ENCODE results near the gene FAM24A. TPM values are rescaled to one million over a fixed set of nuclear protein-coding genes. Genes with fewer than 3 reads are reported as not detected.

Gene FAM24A
- total and polyA plus RNA-seq, 9 donors: not detected

DNA sequence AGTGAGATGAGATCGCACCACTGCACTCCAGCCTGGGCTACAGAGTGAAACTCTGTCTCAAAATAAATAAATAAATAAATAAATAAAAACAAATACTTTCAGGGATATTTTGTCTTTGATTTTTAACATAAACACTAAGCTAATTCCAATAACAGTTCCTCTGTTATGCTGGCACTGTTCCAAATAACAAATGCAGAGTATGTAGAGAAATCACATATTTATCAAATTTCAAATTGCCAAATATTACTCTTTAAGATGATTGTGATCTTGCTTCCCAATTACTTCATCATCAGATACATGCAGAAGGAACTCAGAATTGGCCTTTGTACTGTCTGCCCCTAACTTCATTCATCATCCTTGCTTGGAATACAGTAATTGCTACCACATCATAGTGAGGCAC is 19.7 kb downstream of the FAM24A start:
- Histone ChIP-seq H3K4me3 (no peak overlapping the region), H3K36me3 (no peaks in the 10 kb centered on the region), H3K27me3 (no peaks in the 10 kb centered on the region), H3K4me1 (ENCODE audit: insufficient read depth) (no peaks in the 10 kb centered on the region), H3K27ac (no peak overlapping the region), H3K9me3 (no peaks in the 10 kb centered on the region)
- TF ChIP-seq EP300 (IDR thresholded peaks at IDR 0.05) (no peak), POLR2A (IDR thresholded peaks at IDR 0.05) (no peak)
- TF ChIP-seq, protein P1, sequence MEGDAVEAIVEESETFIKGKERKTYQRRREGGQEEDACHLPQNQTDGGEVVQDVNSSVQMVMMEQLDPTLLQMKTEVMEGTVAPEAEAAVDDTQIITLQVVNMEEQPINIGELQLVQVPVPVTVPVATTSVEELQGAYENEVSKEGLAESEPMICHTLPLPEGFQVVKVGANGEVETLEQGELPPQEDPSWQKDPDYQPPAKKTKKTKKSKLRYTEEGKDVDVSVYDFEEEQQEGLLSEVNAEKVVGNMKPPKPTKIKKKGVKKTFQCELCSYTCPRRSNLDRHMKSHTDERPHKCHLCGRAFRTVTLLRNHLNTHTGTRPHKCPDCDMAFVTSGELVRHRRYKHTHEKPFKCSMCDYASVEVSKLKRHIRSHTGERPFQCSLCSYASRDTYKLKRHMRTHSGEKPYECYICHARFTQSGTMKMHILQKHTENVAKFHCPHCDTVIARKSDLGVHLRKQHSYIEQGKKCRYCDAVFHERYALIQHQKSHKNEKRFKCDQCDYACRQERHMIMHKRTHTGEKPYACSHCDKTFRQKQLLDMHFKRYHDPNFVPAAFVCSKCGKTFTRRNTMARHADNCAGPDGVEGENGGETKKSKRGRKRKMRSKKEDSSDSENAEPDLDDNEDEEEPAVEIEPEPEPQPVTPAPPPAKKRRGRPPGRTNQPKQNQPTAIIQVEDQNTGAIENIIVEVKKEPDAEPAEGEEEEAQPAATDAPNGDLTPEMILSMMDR (IDR thresholded peaks at IDR 0.05): no peak
- 97 to 100% (median 97%) methylated on average over 1 of the region's 1 CpG for WGBS, 3 donors
- intact Hi-C loops (cut with DNase I): no loop called here
- DNase-seq: no peak

DNA sequence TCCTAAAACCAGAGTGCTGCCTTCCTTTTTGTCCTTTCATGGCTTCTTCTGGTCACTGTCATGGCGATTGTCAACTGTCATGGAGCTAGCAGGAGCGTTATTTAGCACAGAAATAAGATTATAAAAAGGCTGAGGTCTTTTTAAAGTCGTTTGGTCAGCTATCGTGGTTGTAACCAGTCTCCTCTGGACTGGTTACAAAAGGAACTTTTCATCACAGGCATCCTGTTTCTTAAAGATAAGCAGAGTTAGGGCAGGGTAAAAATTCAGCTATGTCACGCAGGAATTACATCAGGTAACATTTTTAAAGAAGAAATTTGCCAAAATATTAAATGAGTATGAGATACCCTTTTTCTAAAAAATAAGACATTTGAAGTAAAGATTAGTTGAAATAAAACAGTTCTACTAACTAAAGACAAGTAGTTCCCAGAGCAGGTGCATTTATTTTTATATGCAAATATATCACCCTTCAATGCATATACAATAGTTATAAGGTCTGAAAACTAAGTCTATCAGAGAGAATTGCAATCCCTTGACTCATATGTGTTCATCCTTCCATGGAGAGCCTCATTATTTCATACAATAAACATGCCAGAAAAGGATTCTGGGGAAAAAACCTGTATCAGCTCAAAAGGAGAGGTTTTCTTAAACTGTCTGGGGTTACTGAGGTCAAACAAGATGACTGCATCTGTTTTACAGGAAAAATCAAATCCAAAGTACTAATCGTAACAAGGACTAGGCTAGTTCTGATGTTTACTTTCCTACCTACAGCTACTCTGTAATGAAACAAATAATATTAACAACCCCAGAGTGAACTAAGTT is 20.9 kb downstream of the FAM24A start:
- 79 to 86% (median 80%) methylated on average over 6 of the region's 6 CpGs for WGBS, 3 donors
- no peak for TF ChIP-seq POLR2A (IDR thresholded peaks at IDR 0.05)
- TF ChIP-seq EP300 (IDR thresholded peaks at IDR 0.05): no peak
- TF ChIP-seq, protein P1 (IDR thresholded peaks at IDR 0.05): no peak
- intact Hi-C loops (cut with DNase I): no loop called here
- Histone ChIP-seq H3K36me3 (no peaks in the 10 kb centered on the region), H3K4me3 (no peak overlapping the region), H3K4me1 (ENCODE audit: insufficient read depth) (no peaks in the 10 kb centered on the region), H3K27ac (no peak overlapping the region), H3K9me3 (no peaks in the 10 kb centered on the region), H3K27me3 (no peaks in the 10 kb centered on the region)
- DNase-seq: no peak

DNA sequence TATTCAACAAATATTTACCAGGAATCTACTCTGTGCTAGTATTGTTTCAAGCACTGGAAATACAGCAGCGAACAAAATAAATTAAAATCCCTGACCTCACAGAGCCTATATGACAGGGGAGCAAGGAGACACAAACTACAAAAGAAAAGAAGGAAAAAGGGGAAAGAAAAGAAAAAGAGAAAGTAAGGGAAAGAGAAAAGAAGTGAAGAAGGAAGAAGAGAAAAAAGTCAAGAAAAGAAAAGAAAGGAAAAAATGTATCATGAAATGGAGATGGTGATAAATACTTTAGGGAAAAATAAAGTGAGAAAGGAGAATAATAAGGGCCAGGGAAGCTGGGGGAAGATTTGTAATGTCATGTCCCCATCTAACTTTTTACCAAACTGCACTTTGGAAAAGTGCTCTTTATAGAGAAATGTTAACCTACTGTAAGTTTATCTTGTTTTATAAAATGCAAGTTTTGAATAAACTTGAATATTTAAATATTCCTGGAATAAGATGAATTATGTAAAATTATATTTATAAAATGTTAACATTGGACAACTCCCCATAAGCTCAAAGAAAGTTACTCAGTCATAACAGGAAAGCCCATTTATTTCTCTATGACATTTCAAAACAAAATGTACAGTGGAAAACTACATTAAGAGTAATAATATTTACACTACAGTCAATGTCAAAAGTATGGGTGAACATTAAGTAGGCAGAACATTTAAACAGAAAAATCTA is 28.9 kb downstream of the FAM24A start:
- Histone ChIP-seq H3K4me1 (ENCODE audit: insufficient read depth) (no peaks in the 10 kb centered on the region), H3K27me3 (no peaks in the 10 kb centered on the region), H3K36me3 (no peaks in the 10 kb centered on the region), H3K4me3 (no peak overlapping the region), H3K9me3 (no peaks in the 10 kb centered on the region), H3K27ac (no peak overlapping the region)
- DNase-seq: no peak
- no peak for TF ChIP-seq EP300 (IDR thresholded peaks at IDR 0.05)
- TF ChIP-seq, protein P1 (IDR thresholded peaks at IDR 0.05): no peak
- TF ChIP-seq POLR2A (IDR thresholded peaks at IDR 0.05): no peak
- intact Hi-C loops (cut with DNase I): no loop called here
- WGBS, 3 donors: 96 to 100% (median 98%) methylated on average over 1 of the region's 1 CpG

DNA sequence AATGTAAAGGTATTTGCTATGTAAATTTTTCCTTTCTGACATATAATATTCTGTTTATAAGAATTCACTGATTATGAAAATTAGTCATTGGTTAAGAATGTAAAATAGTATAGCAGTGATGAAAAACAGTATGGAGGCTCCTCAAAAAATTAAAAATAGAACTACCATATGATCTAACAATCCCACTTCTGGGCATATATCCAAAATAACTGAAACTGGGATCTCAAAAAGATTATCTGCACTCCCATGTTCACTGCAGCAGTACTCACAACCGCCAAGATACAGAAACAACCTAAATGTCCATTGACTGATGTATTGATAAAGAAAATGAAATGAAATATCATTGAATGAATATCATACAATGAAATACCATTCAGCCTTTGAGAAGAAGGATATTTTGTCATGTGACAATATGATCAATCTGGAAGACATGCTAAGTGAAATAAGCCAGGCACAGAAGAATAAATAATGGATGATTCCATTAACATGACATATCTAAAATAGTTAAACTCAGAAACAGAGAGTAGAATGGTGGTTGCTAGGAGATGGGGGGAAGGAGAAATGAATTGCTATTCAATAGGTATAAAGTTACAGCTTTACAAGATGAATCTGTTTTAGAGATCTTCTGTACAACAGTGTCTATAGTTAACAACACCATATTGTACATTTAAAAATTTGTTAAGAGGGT is 29.6 kb downstream of the FAM24A start:
- Histone ChIP-seq H3K9me3 (no peaks in the 10 kb centered on the region), H3K4me1 (ENCODE audit: insufficient read depth) (no peaks in the 10 kb centered on the region), H3K27ac (no peak overlapping the region), H3K4me3 (no peak overlapping the region), H3K36me3 (no peaks in the 10 kb centered on the region), H3K27me3 (no peaks in the 10 kb centered on the region)
- no peak for DNase-seq
- 65 to 81% (median 68%) methylated on average over 1 of the region's 1 CpG for WGBS, 3 donors
- intact Hi-C loops (cut with DNase I): no loop called here
- TF ChIP-seq POLR2A (IDR thresholded peaks at IDR 0.05): no peak
- TF ChIP-seq EP300 (IDR thresholded peaks at IDR 0.05): no peak
